OCI-LY7 (cell line): ENCODE results near the gene CA10. TPM values are rescaled to one million over a fixed set of nuclear protein-coding genes. Genes with fewer than 3 reads are reported as not detected.

Experiments
- BruUV-seq: library from RNA; stranded (reverse); fragments of 400-500 nt; replicated peaks from 2 replicates; lab custom pipeline; 2021; lab: Mats Ljungman, UMichigan
- CTCF ChIA-PET: fragments of 300-600 bp; sonication (Branson Sonifier 250); formaldehyde crosslinking; loops from one replicate; lab custom pipeline; 2022; ENCODE audit warnings: antibody characterized with exemption; ENCODE audit not compliant: unreplicated experiment; lab: Charles Lee
- POLR2A ChIA-PET: fragments of 300-600 bp; sonication (Branson Sonifier 250); formaldehyde crosslinking; loops from one replicate; lab custom pipeline; 2022; ENCODE audit warnings: antibody characterized with exemption; lab: Charles Lee
- DNase-seq: peaks from one replicate; pipeline ENCODE4 v3.0.0-alpha.2; 2015; ENCODE audit warnings: low spot score
- H2AFZ ChIP-seq: fragments of 200-600 bp; sonication (generic), shearing (Covaris generic); 2 replicates; pipeline ENCODE4 v1.6.1; 2014; ENCODE audit warnings: mild to moderate bottlenecking, antibody characterized with exemption, low read length, moderate library complexity
- H3K27ac ChIP-seq: fragments of 200-600 bp; sonication (generic); 2 replicates; pipeline ENCODE4 v1.5.1; 2014; ENCODE audit warnings: mixed run types, low read depth, mild to moderate bottlenecking, moderate library complexity, low read length, inconsistent platforms; ENCODE audit not compliant: poor library complexity, severe bottlenecking
- H3K36me3 ChIP-seq: fragments of 200-600 bp; sonication (generic); 2 replicates; pipeline ENCODE4 v1.6.1; 2014; ENCODE audit warnings: mild to moderate bottlenecking, antibody characterized with exemption, low read length, moderate library complexity, mixed read lengths; ENCODE audit not compliant: insufficient read depth
- H3K4me1 ChIP-seq: fragments of 200-600 bp; sonication (generic); 2 replicates; pipeline ENCODE4 v1.5.1; 2014; ENCODE audit warnings: mild to moderate bottlenecking, low read length; ENCODE audit not compliant: insufficient read depth, poor library complexity, severe bottlenecking
- H3K4me2 ChIP-seq: fragments of 200-600 bp; sonication (generic); 2 replicates; pipeline ENCODE4 v1.6.1; 2014; ENCODE audit warnings: mild to moderate bottlenecking, low read length
- H3K4me3 ChIP-seq: fragments of 200-600 bp; sonication (generic); 2 replicates; pipeline ENCODE4 v1.5.1; 2014; ENCODE audit warnings: mild to moderate bottlenecking, low read depth, low read length; ENCODE audit not compliant: poor library complexity, severe bottlenecking
- H3K79me2 ChIP-seq: fragments of 200-600 bp; sonication (generic); 2 replicates; pipeline ENCODE4 v1.6.1; 2016; ENCODE audit warnings: low read depth, mild to moderate bottlenecking, low read length, moderate library complexity, mixed read lengths; ENCODE audit not compliant: insufficient read depth
- H3K9me2 ChIP-seq: fragments of 200-600 bp; sonication (generic); 2 replicates; pipeline ENCODE4 v1.6.1; 2016; ENCODE audit warnings: mild to moderate bottlenecking, low read length, mixed read lengths; ENCODE audit not compliant: insufficient read depth
- H3K9me3 ChIP-seq: fragments of 200-600 bp; sonication (generic); 2 replicates; pipeline ENCODE4 v1.6.1; 2014; ENCODE audit warnings: mild to moderate bottlenecking, mixed run types, low read length, mixed read lengths
- H4K20me1 ChIP-seq: fragments of 200-600 bp; sonication (generic); 2 replicates; pipeline ENCODE4 v1.6.1; 2014; ENCODE audit warnings: mild to moderate bottlenecking, antibody characterized with exemption, low read length, moderate library complexity, mixed read lengths; ENCODE audit not compliant: insufficient read depth
- CTCF ChIP-seq: fragments of 200-600 bp; sonication (generic); conservative IDR thresholded peaks from 2 replicates; pipeline ENCODE4 v1.5.1; 2014; ENCODE audit warnings: mild to moderate bottlenecking, antibody characterized with exemption, low read length, moderate library complexity, mixed read lengths
- EZH2phosphoT487 ChIP-seq: fragments of 200-600 bp; sonication (generic); IDR thresholded peaks from 2 replicates; pipeline ENCODE4 v1.6.1; 2018; ENCODE audit warnings: low read depth, borderline replicate concordance, mild to moderate bottlenecking, mixed run types, antibody characterized with exemption, low read length, moderate library complexity, mixed read lengths
- intact Hi-C: fragments of 100-400 bp; cut with micrococcal nuclease; formaldehyde crosslinking; loops from one replicate; pipeline ENCODE4 v1.10.0; 2022; ENCODE audit not compliant: unreplicated experiment
- total RNA-seq, 2 experiments: library from RNA; depleted of rRNA in 1 of 2; stranded (reverse); fragments of >200 nt in 1 of 2; shearing (Covaris generic) in 1 of 2; gene quantifications; 2 replicates each; pipeline ENCODE4 v1.2.3, GENCODE V29; 2014 to 2022

Gene CA10
- total RNA-seq, 2 experiments from 2014 or later: not detected

GRCh38 chr17:52159246-52160135 is 977 bp upstream of the CA10 start:
- Histone ChIP-seq H3K9me2 (no peaks in the 10 kb centered on the region), H4K20me1 (no peaks in the 10 kb centered on the region), H3K4me1 (no peaks in the 10 kb centered on the region), H3K4me2 (no peak overlapping the region), H3K79me2 (no peaks in the 10 kb centered on the region), H3K27ac (no peak overlapping the region), H2AFZ (no peak overlapping the region), H3K36me3 (no peaks in the 10 kb centered on the region), H3K9me3 (no peaks in the 10 kb centered on the region), H3K4me3 (no peak overlapping the region)
- no peak for DNase-seq
- no peak for TF ChIP-seq EZH2phosphoT487
- no peak for TF ChIP-seq CTCF
- intact Hi-C loops: no loop called here
- POLR2A ChIA-PET: no interaction called here
- BruUV-seq: no TSS peak
- CTCF ChIA-PET: no interaction called here

- Histone ChIP-seq H3K4me1 (no peaks in the 10 kb centered on the region), H3K9me2 (no peaks in the 10 kb centered on the region), H3K79me2 (no peaks in the 10 kb centered on the region), H2AFZ (no peak overlapping the region), H3K9me3 (no peaks in the 10 kb centered on the region), H4K20me1 (no peaks in the 10 kb centered on the region), H3K4me2 (no peak overlapping the region), H3K27ac (no peak overlapping the region), H3K4me3 (no peak overlapping the region), H3K36me3 (no peaks in the 10 kb centered on the region)
- TF ChIP-seq EZH2phosphoT487 (no peak), CTCF (no peak)
- DNase-seq: no peak
- no TSS peak for BruUV-seq
- intact Hi-C loops: no loop called here
- CTCF ChIA-PET: no interaction called here
- POLR2A ChIA-PET: no interaction called here
Observed at GRCh38 chr17:52157603-52158449, 688 bp downstream of the CA10 start.
